Measurements from ENCODE around the gene ZMYM3. TPM values are rescaled to one million over a fixed set of nuclear protein-coding genes. Genes with fewer than 3 reads are reported as not detected.

The ZMYM3 gene
- total RNA-seq, 2 experiments from 2014 or later: 25.8 to 27.5 TPM

GRCh38 chrX:71251466-71251973 is 2.4 kb downstream of the ZMYM3 start:
- Mint-ChIP-seq H3K4me3 (peak overlapping the region; percentile 89), H3K27ac (peak overlapping the region; percentile 73), H3K9me3 (no peaks in the 10 kb centered on the region), H3K4me1 (ENCODE audit: low read depth) (peaks cover 32% of the 10 kb centered on the region), H3K27me3 (no peaks in the 10 kb centered on the region), H3K36me3 (ENCODE audit: low read depth) (peaks cover 12% of the 10 kb centered on the region)
- ATAC-seq (no peak), DNase-seq (peak; percentile 45)
- ChIA-PET POLR2A (interaction anchor here (1.0 kb wide), 1 partner anchor 42 kb away, joined by 3 read pairs; no protein-coding TSS in a partner anchor), CTCF (no interaction called here)
- intact Hi-C loops (cut with micrococcal nuclease): loop anchor here (10.0 kb wide), 2 partner anchors 57 to 147 kb away; partner anchors contain the start of gene CXorf65
- TF ChIP-seq CTCF (IDR thresholded peaks at IDR 0.05): no peak

GRCh38 chrX:71250841-71251240 is 3.1 kb downstream of the ZMYM3 start:
- no peak for TF ChIP-seq CTCF (IDR thresholded peaks at IDR 0.05)
- Mint-ChIP-seq H3K9me3 (no peaks in the 10 kb centered on the region), H3K4me3 (peak overlapping the region; percentile 89), H3K27ac (peak overlapping the region; percentile 16), H3K4me1 (ENCODE audit: low read depth) (peaks cover 30% of the 10 kb centered on the region), H3K27me3 (no peaks in the 10 kb centered on the region), H3K36me3 (ENCODE audit: low read depth) (peaks cover 15% of the 10 kb centered on the region)
- ATAC-seq: no peak
- intact Hi-C loops (cut with micrococcal nuclease): loop anchor here (10.0 kb wide), 2 partner anchors 56 to 146 kb away; partner anchors contain the start of gene CXorf65
- CTCF ChIA-PET: no interaction called here
- POLR2A ChIA-PET: interaction anchor here (1.0 kb wide), 1 partner anchor 43 kb away, joined by 3 read pairs; no protein-coding TSS in a partner anchor
- no peak for DNase-seq

- H3K27ac Mint-ChIP-seq: no peak overlapping the region
- H3K4me1 Mint-ChIP-seq (ENCODE audit: low read depth): no peaks in the 10 kb centered on the region
- intact Hi-C loops (cut with micrococcal nuclease): no loop called here
- POLR2A ChIA-PET: no interaction called here
- no peaks in the 10 kb centered on the region for H3K9me3 Mint-ChIP-seq
- DNase-seq (no peak), ATAC-seq (no peak)
- peaks cover 33% of the 10 kb centered on the region for H3K36me3 Mint-ChIP-seq (ENCODE audit: low read depth)
- H3K27me3 Mint-ChIP-seq: no peaks in the 10 kb centered on the region
- TF ChIP-seq CTCF (IDR thresholded peaks at IDR 0.05): no peak
- CTCF ChIA-PET: no interaction called here
- no peak overlapping the region for H3K4me3 Mint-ChIP-seq
Measured at GRCh38 chrX:71245159-71245558, 8.8 kb downstream of the ZMYM3 start.

- H3K9me3 Mint-ChIP-seq: no peaks in the 10 kb centered on the region
- CTCF ChIA-PET: no interaction called here
- peak overlapping the region; percentile 15 for H3K27ac Mint-ChIP-seq
- DNase-seq: no peak
- intact Hi-C loops (cut with micrococcal nuclease): no loop called here
- no peak for ATAC-seq
- TF ChIP-seq CTCF (IDR thresholded peaks at IDR 0.05): no peak
- peaks cover 35% of the 10 kb centered on the region for H3K36me3 Mint-ChIP-seq (ENCODE audit: low read depth)
- H3K4me3 Mint-ChIP-seq: no peak overlapping the region
- no peaks in the 10 kb centered on the region for H3K4me1 Mint-ChIP-seq (ENCODE audit: low read depth)
- POLR2A ChIA-PET: no interaction called here
- H3K27me3 Mint-ChIP-seq: no peaks in the 10 kb centered on the region
Measured at GRCh38 chrX:71244359-71245128, 9.4 kb downstream of the ZMYM3 start.

GRCh38 chrX:71241301-71241700 is 12.6 kb downstream of the ZMYM3 start:
- ChIA-PET POLR2A (no interaction called here), CTCF (no interaction called here)
- TF ChIP-seq CTCF (IDR thresholded peaks at IDR 0.05): no peak
- no peaks in the 10 kb centered on the region for H3K9me3 Mint-ChIP-seq
- H3K4me1 Mint-ChIP-seq (ENCODE audit: low read depth): no peaks in the 10 kb centered on the region
- H3K36me3 Mint-ChIP-seq (ENCODE audit: low read depth): peaks cover 25% of the 10 kb centered on the region
- DNase-seq (no peak), ATAC-seq (no peak)
- intact Hi-C loops (cut with micrococcal nuclease): no loop called here
- no peaks in the 10 kb centered on the region for H3K27me3 Mint-ChIP-seq
- no peak overlapping the region for H3K4me3 Mint-ChIP-seq
- no peak overlapping the region for H3K27ac Mint-ChIP-seq
